Ishikawa (cell line): ENCODE data around the gene MACROD2.

Experiments
- EP300 ChIP-seq: IDR thresholded peaks from 2 replicates; pipeline ENCODE4 v1.6.1; 2012; ENCODE audit warnings: borderline replicate concordance
- REST ChIP-seq: IDR thresholded peaks from 2 replicates; pipeline ENCODE4 v1.6.1; 2012; ENCODE audit warnings: low read depth, mild to moderate bottlenecking
- TF ChIP-seq, protein P1 (sequence below): IDR thresholded peaks from 2 replicates; pipeline ENCODE4 v1.6.1; 2012

GRCh38 chr20:14223806-14224205, 228.5 kb downstream of the MACROD2 start:
- TF ChIP-seq EP300 (no peak), REST (no peak)
- TF ChIP-seq, protein P1, sequence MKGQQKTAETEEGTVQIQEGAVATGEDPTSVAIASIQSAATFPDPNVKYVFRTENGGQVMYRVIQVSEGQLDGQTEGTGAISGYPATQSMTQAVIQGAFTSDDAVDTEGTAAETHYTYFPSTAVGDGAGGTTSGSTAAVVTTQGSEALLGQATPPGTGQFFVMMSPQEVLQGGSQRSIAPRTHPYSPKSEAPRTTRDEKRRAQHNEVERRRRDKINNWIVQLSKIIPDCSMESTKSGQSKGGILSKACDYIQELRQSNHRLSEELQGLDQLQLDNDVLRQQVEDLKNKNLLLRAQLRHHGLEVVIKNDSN, result no peak
